ENCODE data around the gene HHATL. TPM values are rescaled to one million over a fixed set of nuclear protein-coding genes. Genes with fewer than 3 reads are reported as not detected.

The HHATL gene
- total RNA-seq, 1 donor from 2014 or later = 552 TPM

DNA sequence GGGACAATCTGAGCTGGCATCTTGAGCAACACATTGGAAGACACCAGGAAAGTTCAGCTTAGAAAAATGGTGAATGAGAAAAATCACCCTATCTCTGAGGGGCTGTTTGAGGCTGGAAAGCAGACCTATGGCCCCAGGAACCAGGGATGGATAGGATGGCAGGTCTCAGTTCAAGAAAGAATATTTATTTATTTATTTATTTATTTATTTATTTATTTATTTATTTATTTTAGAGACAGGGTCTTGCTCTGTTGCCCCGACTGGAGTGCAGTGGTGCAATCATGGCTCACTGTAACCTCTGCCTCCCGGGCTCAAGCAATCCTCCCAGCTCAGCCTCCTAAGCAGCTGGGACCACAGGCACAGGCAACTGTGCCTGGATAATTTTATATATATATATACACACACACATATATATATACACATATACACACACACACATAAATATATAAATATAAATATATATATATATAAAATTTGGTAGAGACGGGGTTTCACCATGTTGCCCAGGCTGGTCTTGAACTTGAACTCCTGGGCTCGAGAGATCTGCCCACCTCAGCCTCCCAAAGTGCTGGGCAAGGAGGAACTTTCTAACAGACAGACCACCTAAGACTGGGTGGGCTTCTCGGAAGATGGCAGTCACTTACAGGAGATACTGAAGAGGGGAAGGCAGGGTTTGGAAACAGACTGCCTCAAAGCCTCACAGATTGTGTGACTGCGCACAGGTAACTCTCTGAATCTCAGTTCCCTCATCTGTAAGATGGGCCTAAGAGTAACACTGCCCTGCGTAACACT is 40.8 kb upstream of the HHATL start:
- peak overlapping the region; percentile 92 for H3K27ac ChIP-seq (replicated peaks)
- H3K36me3 ChIP-seq = no peaks in the 10 kb centered on the region
- intact Hi-C loops (cut with micrococcal nuclease) = loop anchor here (10.0 kb wide), 1 partner anchor 89 kb away; the partner anchor contains the start of gene ZBTB47
- no peaks in the 10 kb centered on the region for H3K9me3 ChIP-seq (replicated peaks)
- no peak for DNase-seq
- TF ChIP-seq, protein P1, sequence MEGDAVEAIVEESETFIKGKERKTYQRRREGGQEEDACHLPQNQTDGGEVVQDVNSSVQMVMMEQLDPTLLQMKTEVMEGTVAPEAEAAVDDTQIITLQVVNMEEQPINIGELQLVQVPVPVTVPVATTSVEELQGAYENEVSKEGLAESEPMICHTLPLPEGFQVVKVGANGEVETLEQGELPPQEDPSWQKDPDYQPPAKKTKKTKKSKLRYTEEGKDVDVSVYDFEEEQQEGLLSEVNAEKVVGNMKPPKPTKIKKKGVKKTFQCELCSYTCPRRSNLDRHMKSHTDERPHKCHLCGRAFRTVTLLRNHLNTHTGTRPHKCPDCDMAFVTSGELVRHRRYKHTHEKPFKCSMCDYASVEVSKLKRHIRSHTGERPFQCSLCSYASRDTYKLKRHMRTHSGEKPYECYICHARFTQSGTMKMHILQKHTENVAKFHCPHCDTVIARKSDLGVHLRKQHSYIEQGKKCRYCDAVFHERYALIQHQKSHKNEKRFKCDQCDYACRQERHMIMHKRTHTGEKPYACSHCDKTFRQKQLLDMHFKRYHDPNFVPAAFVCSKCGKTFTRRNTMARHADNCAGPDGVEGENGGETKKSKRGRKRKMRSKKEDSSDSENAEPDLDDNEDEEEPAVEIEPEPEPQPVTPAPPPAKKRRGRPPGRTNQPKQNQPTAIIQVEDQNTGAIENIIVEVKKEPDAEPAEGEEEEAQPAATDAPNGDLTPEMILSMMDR (IDR thresholded peaks at IDR 0.05; ENCODE audit: borderline replicate concordance) = no peak
- no peak overlapping the region for H3K4me3 ChIP-seq
- H3K4me1 ChIP-seq = peaks cover 59% of the 10 kb centered on the region
- H3K27me3 ChIP-seq (ENCODE audit: low read depth) = no peaks in the 10 kb centered on the region

DNA sequence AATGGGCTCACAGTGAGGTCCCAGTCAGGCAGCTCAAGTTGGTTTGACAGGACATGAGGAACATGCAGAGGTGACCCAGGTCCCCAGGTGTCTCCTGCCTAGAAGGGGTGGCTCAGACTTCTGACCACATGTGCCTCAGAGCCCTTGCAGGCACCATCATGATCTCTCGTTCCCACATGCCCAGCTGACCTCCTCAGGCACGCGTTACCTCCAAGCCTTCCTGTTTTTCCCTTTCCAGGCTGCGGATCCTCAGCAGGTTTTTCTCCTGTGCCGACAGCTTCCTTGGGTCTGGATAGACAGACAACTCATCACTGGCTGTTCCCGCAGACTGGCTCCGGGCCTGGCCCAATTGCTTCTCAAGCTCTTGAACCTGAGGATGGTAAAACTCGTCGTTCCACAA is 40.1 kb upstream of the HHATL start:
- intact Hi-C loops (cut with micrococcal nuclease) = loop anchor here (10.0 kb wide), 1 partner anchor 88 kb away; the partner anchor contains the start of gene ZBTB47
- peaks cover 59% of the 10 kb centered on the region for H3K4me1 ChIP-seq
- no peak for DNase-seq

DNA sequence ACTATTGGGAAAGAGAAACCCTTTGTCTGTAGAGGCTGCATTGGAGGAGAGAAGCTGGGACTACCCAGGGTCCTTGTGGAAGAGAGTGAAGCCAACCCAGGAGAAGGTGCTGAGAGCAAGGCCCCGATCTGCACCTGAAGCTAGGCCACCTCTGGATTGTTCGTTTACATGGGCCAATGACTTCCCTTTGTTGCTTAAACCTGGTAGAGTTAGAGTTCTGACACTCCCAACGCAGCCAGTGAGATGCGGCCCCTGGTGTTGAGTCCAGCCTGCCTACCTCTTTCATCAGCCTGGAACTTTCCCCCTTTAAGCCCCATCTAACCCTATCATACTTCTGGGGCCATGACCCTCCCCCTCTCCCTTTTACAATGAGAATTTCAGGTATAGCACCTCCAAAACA is 39.7 kb upstream of the HHATL start:
- Histone ChIP-seq H3K36me3 (no peaks in the 10 kb centered on the region), H3K27me3 (ENCODE audit: low read depth) (no peaks in the 10 kb centered on the region), H3K27ac (replicated peaks) (peak overlapping the region; percentile 92), H3K4me1 (peaks cover 59% of the 10 kb centered on the region), H3K9me3 (replicated peaks) (no peaks in the 10 kb centered on the region), H3K4me3 (no peak overlapping the region)
- TF ChIP-seq, protein P1 (IDR thresholded peaks at IDR 0.05; ENCODE audit: borderline replicate concordance) = no peak
- intact Hi-C loops (cut with micrococcal nuclease) = loop anchor here (10.0 kb wide), 1 partner anchor 87 kb away; the partner anchor contains the start of gene ZBTB47
- DNase-seq = no peak

More for the DNA sequence above, 40.1 kb upstream of the HHATL start:
- Histone ChIP-seq H3K4me3 (no peak overlapping the region), H3K9me3 (replicated peaks) (no peaks in the 10 kb centered on the region), H3K36me3 (no peaks in the 10 kb centered on the region), H3K27me3 (ENCODE audit: low read depth) (no peaks in the 10 kb centered on the region), H3K27ac (replicated peaks) (peak overlapping the region; percentile 92)
- TF ChIP-seq, protein P1 (IDR thresholded peaks at IDR 0.05; ENCODE audit: borderline replicate concordance) = no peak

DNA sequence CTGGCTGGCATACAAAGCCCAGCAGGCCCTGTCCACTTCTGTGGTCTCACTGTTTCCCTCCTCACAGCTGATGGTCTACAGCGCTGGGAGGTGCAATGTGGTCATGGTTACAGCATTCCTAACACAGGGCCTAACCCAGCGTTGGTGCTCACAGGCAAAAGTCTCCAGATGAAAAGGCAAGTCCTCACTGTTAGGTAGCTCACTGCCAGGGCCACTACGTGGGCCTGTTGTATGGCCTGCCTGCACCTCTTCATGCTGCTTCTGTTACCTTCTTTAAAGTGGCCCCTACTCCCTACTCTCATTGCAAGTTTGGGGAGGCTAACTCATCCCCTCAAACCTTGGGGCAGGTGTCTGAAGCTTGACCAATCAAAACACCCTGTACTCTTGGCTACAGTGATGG is 39.2 kb upstream of the HHATL start:
- Histone ChIP-seq H3K4me1 (peaks cover 54% of the 10 kb centered on the region), H3K27me3 (ENCODE audit: low read depth) (no peaks in the 10 kb centered on the region), H3K27ac (replicated peaks) (peak overlapping the region; percentile 92), H3K9me3 (replicated peaks) (no peaks in the 10 kb centered on the region), H3K4me3 (no peak overlapping the region), H3K36me3 (no peaks in the 10 kb centered on the region)
- TF ChIP-seq, protein P1 (IDR thresholded peaks at IDR 0.05; ENCODE audit: borderline replicate concordance) = no peak
- DNase-seq = no peak
- intact Hi-C loops (cut with micrococcal nuclease) = loop anchor here (10.0 kb wide), 1 partner anchor 87 kb away; the partner anchor contains the start of gene ZBTB47

DNA sequence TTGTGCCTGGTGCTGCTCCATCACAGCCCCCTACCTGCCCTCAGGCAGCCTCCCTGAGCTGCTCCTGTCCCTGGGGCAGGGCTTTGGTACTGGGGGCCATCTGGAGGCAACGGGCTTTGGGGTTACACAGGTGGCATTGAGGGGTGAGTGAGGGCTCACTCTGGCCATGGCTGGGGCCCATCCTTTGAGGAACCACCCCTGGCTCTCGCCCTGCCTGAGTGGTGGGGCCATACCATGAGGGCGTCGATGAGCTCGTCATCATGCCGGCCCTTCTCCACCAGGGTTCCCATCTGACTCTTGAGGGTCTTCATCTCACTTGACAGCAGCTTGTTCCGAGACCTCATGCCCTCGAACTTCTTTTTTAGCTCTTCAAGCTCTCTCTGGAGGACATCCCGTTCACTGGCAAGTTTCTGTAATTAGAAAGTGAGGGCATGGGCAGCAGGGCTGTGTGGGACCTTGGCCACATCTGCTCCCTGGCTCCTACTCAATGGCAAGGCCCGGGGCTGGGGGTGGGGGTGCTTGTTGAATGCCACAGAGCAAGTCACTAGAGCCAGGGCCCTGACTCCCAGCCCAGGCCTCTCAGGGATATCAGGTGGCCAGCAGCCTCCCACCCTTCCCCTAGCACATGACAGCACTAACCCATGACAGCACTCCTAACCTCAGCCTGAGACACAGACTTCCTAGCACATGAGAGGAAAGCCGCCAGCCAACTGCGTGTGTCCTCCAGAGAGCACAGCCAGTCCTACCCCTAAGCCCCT is 37.0 kb upstream of the HHATL start:
- Histone ChIP-seq H3K4me3 (peak overlapping the region; percentile 4), H3K27ac (replicated peaks) (peak overlapping the region; percentile 92), H3K27me3 (ENCODE audit: low read depth) (no peaks in the 10 kb centered on the region), H3K9me3 (replicated peaks) (no peaks in the 10 kb centered on the region), H3K4me1 (peaks cover 45% of the 10 kb centered on the region), H3K36me3 (no peaks in the 10 kb centered on the region)
- TF ChIP-seq, protein P1 (IDR thresholded peaks at IDR 0.05; ENCODE audit: borderline replicate concordance) = no peak
- peak; percentile 91 for DNase-seq
- intact Hi-C loops (cut with micrococcal nuclease) = loop anchor here (10.0 kb wide), 1 partner anchor 85 kb away; the partner anchor contains the start of gene ZBTB47
